ENCODE measurements around the gene TDRD12.
A peak's percentile ranks its signal among the peaks of the same experiment; 100 is the strongest.
"Not testable (repeated sequence)": the region's sequence is repeated elsewhere in the genome, so short reads cannot be mapped to it uniquely, and the experiment has no call there.

The TDRD12 gene

GRCh38 chr19:32832825-32833224 is 113.3 kb downstream of the TDRD12 start:
- not testable (repeated sequence) for DNase-seq

- not testable (repeated sequence) for DNase-seq
Observed at GRCh38 chr19:32833388-32833787, 113.8 kb downstream of the TDRD12 start.

- DNase-seq, result no peak
Observed at GRCh38 chr19:32837531-32837930, 118.0 kb downstream of the TDRD12 start.

GRCh38 chr19:32842061-32842460 is 122.5 kb downstream of the TDRD12 start:
- no peak for DNase-seq

- no peak for DNase-seq
Observed at GRCh38 chr19:32843716-32844245, 124.2 kb downstream of the TDRD12 start.

- not testable (repeated sequence) for DNase-seq
Observed at GRCh38 chr19:32848035-32848434, 128.5 kb downstream of the TDRD12 start.

GRCh38 chr19:32852216-32852615 is 132.6 kb downstream of the TDRD12 start:
- no peak for DNase-seq

GRCh38 chr19:32856818-32857217 is 137.3 kb downstream of the TDRD12 start:
- DNase-seq, result not testable (repeated sequence)

GRCh38 chr19:32857584-32857983 is 138.0 kb downstream of the TDRD12 start:
- no peak for DNase-seq

- no peak for DNase-seq
Observed at GRCh38 chr19:32858155-32858554, 138.6 kb downstream of the TDRD12 start.

GRCh38 chr19:32858559-32858958 is 139.0 kb downstream of the TDRD12 start:
- DNase-seq, result no peak

- no peak for DNase-seq
Observed at GRCh38 chr19:32859591-32859990, 140.0 kb downstream of the TDRD12 start.

- DNase-seq, result no peak
Observed at GRCh38 chr19:32861596-32861995, 142.0 kb downstream of the TDRD12 start.

- DNase-seq, result no peak
Observed at GRCh38 chr19:32862173-32862572, 142.6 kb downstream of the TDRD12 start.

- DNase-seq, result no peak
Observed at GRCh38 chr19:32862741-32863140, 143.2 kb downstream of the TDRD12 start.

- no peak for DNase-seq
Observed at GRCh38 chr19:32863301-32863700, 143.7 kb downstream of the TDRD12 start.

GRCh38 chr19:32863841-32864240 is 144.3 kb downstream of the TDRD12 start:
- DNase-seq, result no peak

- no peak for DNase-seq
Observed at GRCh38 chr19:32864318-32865007, 144.9 kb downstream of the TDRD12 start.

GRCh38 chr19:32865326-32865725 is 145.8 kb downstream of the TDRD12 start:
- no peak for DNase-seq

- no peak for DNase-seq
Observed at GRCh38 chr19:32866061-32866460, 146.5 kb downstream of the TDRD12 start.

GRCh38 chr19:32866564-32867265 is 147.1 kb downstream of the TDRD12 start:
- DNase-seq, result peak; percentile 59

GRCh38 chr19:32867436-32867835 is 147.9 kb downstream of the TDRD12 start:
- DNase-seq, result not testable (repeated sequence)

GRCh38 chr19:32868206-32868950 is 148.8 kb downstream of the TDRD12 start:
- DNase-seq, result no peak
